Stimulated activated CD4-positive, alpha-beta T cell treated with anti-CD3 and anti-CD28 coated beads, Interleukin-15, amount 100 ng/mL, for 24 hours (primary cell): ENCODE data around the gene AGBL4.

Experiments used
- DNase-seq: peaks from one replicate; pipeline ENCODE4 v3.0.0-alpha.2; 2020

Gene AGBL4

GRCh38 chr1:48875552-48876329 is 1148.0 kb downstream of the AGBL4 start:
- DNase-seq: no peak

DNA sequence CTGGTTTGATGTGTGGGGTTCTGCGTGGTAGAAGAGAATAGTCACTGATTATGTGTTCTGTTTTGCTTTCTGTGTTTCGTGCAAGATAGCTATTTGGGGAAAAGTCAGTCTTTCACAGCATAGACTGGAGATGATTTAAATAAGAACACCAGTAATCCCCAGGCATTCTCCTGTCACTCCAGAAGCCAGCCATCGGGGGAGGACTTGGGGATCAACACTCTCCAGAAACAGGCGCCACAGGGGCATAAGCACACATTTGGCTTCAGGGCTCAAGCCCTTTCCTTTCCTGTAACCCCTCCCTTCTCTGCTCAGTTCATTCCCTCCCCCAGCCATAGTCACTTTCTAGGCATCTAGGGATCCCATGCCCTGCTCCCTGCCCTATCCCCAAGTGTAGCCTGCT is 1149.8 kb downstream of the AGBL4 start:
- no peak for DNase-seq

- peak; percentile 13 for DNase-seq
Observed at GRCh38 chr1:48870596-48870995, 1153.2 kb downstream of the AGBL4 start.

DNA sequence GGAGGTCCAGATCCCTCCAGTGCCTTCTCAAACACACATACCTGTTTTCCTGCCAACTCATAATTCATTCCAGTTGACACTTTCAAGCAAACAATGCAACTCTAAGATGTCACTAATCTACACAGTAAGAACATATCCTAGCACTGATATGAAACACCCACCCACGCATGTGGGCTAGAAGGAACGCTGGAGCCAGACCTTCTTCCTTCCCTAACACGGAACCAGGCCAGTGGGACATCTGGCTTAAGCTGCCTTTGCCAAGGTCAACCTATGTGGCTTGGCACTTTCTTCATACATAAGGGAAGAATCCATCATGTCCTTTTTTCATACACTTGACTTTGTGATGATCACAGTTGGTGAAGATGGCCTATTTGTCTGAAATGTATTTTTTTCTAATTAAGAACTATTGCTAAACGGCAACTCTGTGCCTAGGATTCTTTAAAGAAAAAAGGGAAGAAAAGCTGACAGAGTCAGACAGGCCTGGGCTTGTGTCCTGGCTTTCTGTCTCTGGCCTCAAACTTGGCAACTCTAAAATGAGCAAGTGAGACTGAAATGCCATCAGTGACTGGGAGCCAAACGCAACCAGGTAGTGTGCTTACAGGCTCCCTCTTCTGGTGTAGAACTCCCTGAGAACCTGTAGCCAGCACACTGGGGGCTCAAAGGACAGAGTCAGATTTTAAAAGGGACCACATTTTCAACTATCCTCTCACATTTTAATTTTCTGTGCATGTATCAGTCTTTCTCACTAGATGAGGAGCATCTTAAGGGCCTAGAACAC is 1154.4 kb downstream of the AGBL4 start:
- no peak for DNase-seq

DNA sequence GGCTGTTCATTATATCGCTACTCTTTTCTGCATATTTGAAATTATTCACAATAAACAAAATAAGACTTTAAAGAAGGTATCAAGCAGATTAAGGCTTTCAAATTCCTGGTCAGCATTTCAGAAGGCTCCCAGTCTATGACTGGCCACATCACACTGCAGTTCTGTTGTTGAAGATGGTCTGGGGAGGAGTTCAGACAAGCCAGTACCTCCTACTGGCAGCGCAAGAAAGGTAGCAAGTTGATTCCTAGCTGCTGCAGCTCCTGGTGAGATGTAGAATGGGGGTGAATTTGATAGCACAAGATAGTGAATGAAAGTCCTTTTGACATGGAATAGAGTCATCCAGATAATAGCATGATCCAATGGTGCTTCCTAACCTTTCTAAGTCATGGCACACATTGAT is 1158.8 kb downstream of the AGBL4 start:
- no peak for DNase-seq

- no peak for DNase-seq
Observed at GRCh38 chr1:48859456-48859855, 1164.3 kb downstream of the AGBL4 start.

DNA sequence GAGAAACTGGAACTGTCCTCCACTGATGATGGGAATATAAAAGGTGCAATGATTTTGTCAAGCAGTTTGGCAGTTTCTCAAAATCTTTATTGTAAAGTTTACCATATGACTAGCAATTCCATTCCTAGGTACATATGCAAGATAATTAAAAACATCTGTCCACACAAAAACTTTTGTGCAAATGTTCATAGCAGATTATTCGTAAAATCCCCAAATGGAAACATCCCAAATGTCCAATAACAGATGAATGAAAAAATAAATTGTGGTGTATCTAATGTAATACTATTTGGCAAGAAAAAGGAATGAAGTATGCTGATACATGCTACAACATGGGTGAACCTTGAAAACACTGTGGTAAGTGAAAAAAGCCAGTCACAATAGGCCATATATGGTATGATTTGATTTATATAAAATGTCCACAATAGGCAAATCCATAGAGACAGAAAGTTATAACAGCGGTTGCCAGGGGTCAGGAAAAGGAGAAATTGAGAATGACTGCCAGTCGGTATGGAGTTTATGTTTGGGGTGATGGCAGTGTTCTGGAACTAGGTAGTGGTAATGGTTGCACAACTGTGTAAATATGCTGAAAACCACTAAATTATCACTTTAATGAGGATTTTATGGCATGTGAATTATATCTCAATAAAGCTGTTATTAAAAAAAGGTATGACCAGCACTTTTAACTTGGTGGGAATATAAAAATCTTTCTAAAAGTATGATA is 1165.4 kb downstream of the AGBL4 start:
- DNase-seq: no peak

- DNase-seq: no peak
Observed at GRCh38 chr1:48853006-48853405, 1170.7 kb downstream of the AGBL4 start.

GRCh38 chr1:48851638-48852037 is 1172.1 kb downstream of the AGBL4 start:
- DNase-seq: no peak

DNA sequence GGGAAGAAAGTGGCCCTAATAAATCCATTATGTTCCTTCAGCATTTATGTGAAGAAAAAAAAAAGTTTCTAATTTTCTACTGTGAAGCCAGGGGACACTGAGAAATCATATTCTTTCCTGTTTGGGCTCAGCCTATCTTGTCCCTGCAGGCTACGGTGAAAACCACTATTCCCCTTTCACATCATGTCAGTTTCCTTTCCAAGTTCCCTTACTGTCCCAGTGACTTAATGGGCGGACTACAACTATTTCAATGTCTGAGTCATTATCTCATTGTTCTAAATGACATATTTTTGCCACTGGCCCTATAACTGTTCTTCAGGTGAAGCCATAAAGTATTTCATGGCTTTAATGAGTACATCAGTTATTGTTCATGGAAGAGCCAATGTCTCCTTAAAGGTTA is 1175.7 kb downstream of the AGBL4 start:
- no peak for DNase-seq

GRCh38 chr1:48846441-48846840 is 1177.3 kb downstream of the AGBL4 start:
- DNase-seq: no peak

DNA sequence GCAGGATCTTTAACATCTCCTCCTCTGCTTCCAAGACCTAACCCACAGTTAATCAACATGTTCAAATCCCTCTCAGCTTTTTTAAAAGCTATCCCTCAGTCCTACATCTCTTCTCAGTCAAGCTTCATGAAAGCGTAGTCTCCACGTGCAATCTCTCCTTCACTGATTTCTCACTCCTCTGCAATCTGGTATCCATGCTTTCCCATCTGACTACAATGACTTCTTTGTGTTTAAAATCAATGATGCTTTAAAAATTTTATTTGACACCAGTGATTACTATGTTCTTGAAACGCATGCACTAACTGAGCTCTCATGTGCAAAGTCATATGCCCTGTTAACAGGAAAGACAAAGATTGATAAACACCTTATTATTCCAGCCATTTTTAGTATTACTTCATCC is 1179.6 kb downstream of the AGBL4 start:
- DNase-seq: no peak

- no peak for DNase-seq
Observed at GRCh38 chr1:48841966-48842365, 1181.8 kb downstream of the AGBL4 start.

DNA sequence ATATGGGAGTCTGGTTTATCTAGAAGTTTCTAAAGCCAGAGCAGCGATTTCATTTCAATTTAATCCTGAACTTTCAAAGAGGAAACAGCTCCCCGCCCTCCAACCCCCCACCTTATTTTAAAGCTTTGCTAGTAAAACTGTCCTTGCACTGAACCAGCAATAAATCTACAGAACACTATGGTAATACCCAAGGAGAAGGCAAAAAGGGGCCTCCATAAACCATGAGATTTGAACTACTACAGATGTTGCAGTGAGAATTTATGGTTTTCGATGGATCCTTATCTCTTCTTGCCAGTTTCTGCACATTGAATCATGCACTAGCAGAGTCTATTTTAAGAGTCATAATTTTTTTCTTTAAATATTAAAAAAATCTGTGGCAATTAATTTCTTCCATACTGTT is 1182.3 kb downstream of the AGBL4 start:
- DNase-seq: no peak

- DNase-seq: no peak
Observed at GRCh38 chr1:48831120-48831978, 1192.4 kb downstream of the AGBL4 start.

DNA sequence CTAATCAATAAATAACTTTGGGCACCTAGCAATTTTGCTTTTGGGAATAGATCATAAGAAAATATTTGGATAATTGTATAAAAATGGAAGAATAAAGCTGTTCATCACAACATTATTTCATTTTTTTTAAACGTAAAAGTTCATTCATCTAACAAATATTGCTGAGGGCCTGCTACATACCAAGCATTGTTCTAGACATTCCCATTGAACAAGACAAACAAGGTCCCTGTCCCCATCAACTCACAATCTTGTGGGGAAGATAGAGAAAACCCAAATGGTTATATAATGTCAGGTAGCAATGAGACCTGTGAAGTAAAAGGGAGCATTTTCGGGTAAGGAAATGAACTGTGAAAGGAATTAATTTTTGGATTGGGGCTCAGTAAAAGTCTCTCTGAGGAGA is 1193.0 kb downstream of the AGBL4 start:
- no peak for DNase-seq

DNA sequence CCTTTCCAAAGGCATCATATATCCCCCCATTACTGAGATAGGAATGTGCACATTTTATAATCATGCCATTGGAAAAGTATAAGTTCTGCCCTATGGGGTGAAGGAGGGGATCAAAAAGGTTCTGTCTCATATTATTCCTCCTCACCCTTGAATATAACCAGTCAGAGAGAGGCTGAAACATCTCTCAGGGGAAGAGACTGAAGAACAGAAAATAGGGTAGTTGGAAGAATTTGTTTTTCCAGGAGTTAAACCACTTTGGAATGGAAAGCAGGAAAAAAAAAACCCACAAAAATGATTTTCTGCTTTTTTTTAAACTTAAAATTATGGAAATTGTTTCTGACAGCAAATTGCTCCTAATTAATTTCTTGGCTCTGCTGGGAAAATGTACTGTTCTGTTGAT is 1194.3 kb downstream of the AGBL4 start:
- no peak for DNase-seq

DNA sequence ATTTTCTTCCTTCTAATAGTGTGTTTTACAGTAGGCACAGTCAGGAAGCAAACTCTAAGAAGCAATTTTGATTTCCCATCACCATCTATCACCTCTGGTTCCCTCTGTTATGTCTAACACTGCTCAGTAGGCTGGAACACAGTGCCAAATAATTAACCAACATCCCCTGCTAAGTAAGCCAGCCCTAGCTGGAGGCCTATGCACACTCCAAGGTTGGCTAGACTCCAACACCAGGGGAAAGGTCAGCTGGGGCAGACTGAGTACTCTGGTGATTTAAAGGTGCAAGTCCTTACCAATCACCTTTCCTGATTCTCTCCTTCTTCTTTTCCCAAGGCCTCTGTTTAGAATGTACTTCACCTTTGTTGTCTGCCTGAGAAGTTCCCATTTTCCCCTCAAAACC is 1200.6 kb downstream of the AGBL4 start:
- DNase-seq: no peak

GRCh38 chr1:48820491-48820890 is 1203.3 kb downstream of the AGBL4 start:
- no peak for DNase-seq

GRCh38 chr1:48817505-48818114 is 1206.1 kb downstream of the AGBL4 start:
- peak; percentile 29 for DNase-seq

GRCh38 chr1:48810740-48811139 is 1213.0 kb downstream of the AGBL4 start:
- no peak for DNase-seq

GRCh38 chr1:48808496-48808895 is 1215.3 kb downstream of the AGBL4 start:
- no peak for DNase-seq
